Astrocyte (in vitro differentiated cells and primary cell): Measurements from ENCODE around the gene TBC1D2. TPM values are rescaled to one million over a fixed set of nuclear protein-coding genes. Genes with fewer than 3 reads are reported as not detected.

Source experiments
- DNase-seq: peaks from one replicate; pipeline ENCODE4 v3.0.0-alpha.2; 2010; ENCODE audit warnings: low read depth
- FAIRE-seq: peaks from 2 replicates; lab custom pipeline; 2011; peaks lifted over from hg19 to GRCh38; lab: Jason Lieb, UNC
- H2AFZ ChIP-seq: 2 replicates; pipeline ENCODE4 v1.6.0; 2012; ENCODE audit warnings: low read depth, low read length, inconsistent platforms
- H3K27ac ChIP-seq: 2 replicates; pipeline ENCODE4 v1.5.1; 2011; ENCODE audit warnings: low read depth, low read length, inconsistent platforms
- H3K27me3 ChIP-seq: 2 replicates; pipeline ENCODE4 v1.6.0; 2011; ENCODE audit warnings: low read length, inconsistent platforms; ENCODE audit not compliant: insufficient read depth
- H3K36me3 ChIP-seq: 2 replicates; pipeline ENCODE4 v1.5.1; 2011; ENCODE audit warnings: low read length, inconsistent platforms; ENCODE audit not compliant: insufficient read depth
- H3K4me1 ChIP-seq: 2 replicates; pipeline ENCODE4 v1.5.1; 2011; ENCODE audit warnings: low read length, inconsistent platforms; ENCODE audit not compliant: insufficient read depth
- H3K4me2 ChIP-seq: 2 replicates; pipeline ENCODE4 v1.6.0; 2012; ENCODE audit warnings: low read length, inconsistent platforms
- H3K4me3 ChIP-seq: 2 replicates; pipeline ENCODE4 v1.5.1; 2011; ENCODE audit warnings: low read depth, mild to moderate bottlenecking, low read length, inconsistent platforms; ENCODE audit not compliant: insufficient read depth
- H3K79me2 ChIP-seq: 2 replicates; pipeline ENCODE4 v1.6.0; 2012; ENCODE audit warnings: mild to moderate bottlenecking, low read length, inconsistent platforms; ENCODE audit not compliant: insufficient read depth
- H3K9ac ChIP-seq: 2 replicates; pipeline ENCODE4 v1.6.0; 2012; ENCODE audit warnings: mild to moderate bottlenecking, low read length, inconsistent platforms
- H3K9me3 ChIP-seq: 2 replicates; pipeline ENCODE4 v1.5.1; 2012; ENCODE audit warnings: low read depth, mild to moderate bottlenecking, low read length, inconsistent platforms; ENCODE audit not compliant: insufficient read depth
- H4K20me1 ChIP-seq: 2 replicates; pipeline ENCODE4 v1.6.0; 2012; ENCODE audit warnings: low read length, inconsistent platforms; ENCODE audit not compliant: insufficient read depth
- H3K27ac Mint-ChIP-seq: one replicate; pipeline ENCODE4 v1.8.0; 2021; ENCODE audit warnings: mild to moderate bottlenecking, mixed read lengths; ENCODE audit not compliant: unreplicated experiment
- H3K27me3 Mint-ChIP-seq: one replicate; pipeline ENCODE4 v1.8.0; 2021; ENCODE audit warnings: low read depth, mixed read lengths; ENCODE audit not compliant: unreplicated experiment
- H3K36me3 Mint-ChIP-seq: one replicate; pipeline ENCODE4 v1.8.0; 2021; ENCODE audit warnings: low read depth, mixed read lengths; ENCODE audit not compliant: unreplicated experiment
- H3K4me1 Mint-ChIP-seq: one replicate; pipeline ENCODE4 v1.8.0; 2021; ENCODE audit warnings: low read depth, mixed read lengths; ENCODE audit not compliant: unreplicated experiment
- H3K4me3 Mint-ChIP-seq: one replicate; pipeline ENCODE4 v1.8.0; 2021; ENCODE audit warnings: mild to moderate bottlenecking, moderate library complexity, mixed read lengths; ENCODE audit not compliant: unreplicated experiment
- H3K9me3 Mint-ChIP-seq: one replicate; pipeline ENCODE4 v1.8.0; 2021; ENCODE audit warnings: mild to moderate bottlenecking, mixed read lengths; ENCODE audit not compliant: unreplicated experiment
- EZH2 ChIP-seq: IDR thresholded peaks from 2 replicates; pipeline ENCODE4 v1.6.1; 2012; ENCODE audit warnings: mild to moderate bottlenecking, low read length, inconsistent platforms; ENCODE audit not compliant: insufficient read depth
- total RNA-seq: library from RNA; stranded (reverse); gene quantifications from 2 replicates; pipeline ENCODE4 v1.2.1, GENCODE V29; 2021
- TF ChIP-seq, protein P1 (sequence below): IDR thresholded peaks from 2 replicates; pipeline ENCODE4 v1.5.1; 2011; ENCODE audit warnings: low read depth, mild to moderate bottlenecking, inconsistent platforms, low read length, moderate library complexity; ENCODE audit not compliant: insufficient read depth

The TBC1D2 gene
- total RNA-seq, 1 donor from 2014 or later = 9.6 TPM

DNA sequence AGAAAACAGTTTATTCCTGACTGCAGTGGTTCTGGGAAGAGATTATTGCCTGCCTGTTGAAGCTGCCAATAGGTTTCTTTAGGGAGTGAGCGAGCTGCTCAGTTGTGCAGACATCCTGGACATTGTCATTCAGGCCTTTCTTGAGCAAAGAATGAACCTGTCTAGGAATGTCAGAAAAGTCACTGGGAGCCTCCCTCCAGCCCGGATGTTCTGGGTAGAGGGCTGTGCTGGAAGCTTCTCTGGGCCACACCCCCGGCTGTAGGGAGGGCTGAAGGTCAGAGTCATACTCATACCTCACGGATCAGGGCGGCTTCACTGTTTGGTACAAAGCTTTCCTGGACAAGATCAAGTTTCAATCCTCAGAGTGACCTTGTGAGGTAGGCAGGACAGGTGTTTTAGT is 33.4 kb upstream of the TBC1D2 start:
- Mint-ChIP-seq H3K9me3 (no peaks in the 10 kb centered on the region), H3K4me3 (no peak overlapping the region), H3K27me3 (peaks cover 41% of the 10 kb centered on the region), H3K27ac (no peak overlapping the region), H3K36me3 (no peaks in the 10 kb centered on the region), H3K4me1 (peaks cover 6% of the 10 kb centered on the region)
- no peak overlapping the region for H3K9ac ChIP-seq
- H3K9me3 ChIP-seq = no peaks in the 10 kb centered on the region
- no peaks in the 10 kb centered on the region for H3K79me2 ChIP-seq
- H3K4me3 ChIP-seq = no peak overlapping the region
- DNase-seq (no peak), FAIRE-seq (no peak)
- H4K20me1 ChIP-seq = no peaks in the 10 kb centered on the region
- H3K36me3 ChIP-seq = no peaks in the 10 kb centered on the region
- TF ChIP-seq, protein P1, sequence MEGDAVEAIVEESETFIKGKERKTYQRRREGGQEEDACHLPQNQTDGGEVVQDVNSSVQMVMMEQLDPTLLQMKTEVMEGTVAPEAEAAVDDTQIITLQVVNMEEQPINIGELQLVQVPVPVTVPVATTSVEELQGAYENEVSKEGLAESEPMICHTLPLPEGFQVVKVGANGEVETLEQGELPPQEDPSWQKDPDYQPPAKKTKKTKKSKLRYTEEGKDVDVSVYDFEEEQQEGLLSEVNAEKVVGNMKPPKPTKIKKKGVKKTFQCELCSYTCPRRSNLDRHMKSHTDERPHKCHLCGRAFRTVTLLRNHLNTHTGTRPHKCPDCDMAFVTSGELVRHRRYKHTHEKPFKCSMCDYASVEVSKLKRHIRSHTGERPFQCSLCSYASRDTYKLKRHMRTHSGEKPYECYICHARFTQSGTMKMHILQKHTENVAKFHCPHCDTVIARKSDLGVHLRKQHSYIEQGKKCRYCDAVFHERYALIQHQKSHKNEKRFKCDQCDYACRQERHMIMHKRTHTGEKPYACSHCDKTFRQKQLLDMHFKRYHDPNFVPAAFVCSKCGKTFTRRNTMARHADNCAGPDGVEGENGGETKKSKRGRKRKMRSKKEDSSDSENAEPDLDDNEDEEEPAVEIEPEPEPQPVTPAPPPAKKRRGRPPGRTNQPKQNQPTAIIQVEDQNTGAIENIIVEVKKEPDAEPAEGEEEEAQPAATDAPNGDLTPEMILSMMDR = no peak
- no peak for TF ChIP-seq EZH2
- H3K27ac ChIP-seq = no peak overlapping the region
- H3K27me3 ChIP-seq = peaks cover 4% of the 10 kb centered on the region
- H3K4me1 ChIP-seq = no peaks in the 10 kb centered on the region
- H3K4me2 ChIP-seq = no peak overlapping the region
- no peak overlapping the region for H2AFZ ChIP-seq

DNA sequence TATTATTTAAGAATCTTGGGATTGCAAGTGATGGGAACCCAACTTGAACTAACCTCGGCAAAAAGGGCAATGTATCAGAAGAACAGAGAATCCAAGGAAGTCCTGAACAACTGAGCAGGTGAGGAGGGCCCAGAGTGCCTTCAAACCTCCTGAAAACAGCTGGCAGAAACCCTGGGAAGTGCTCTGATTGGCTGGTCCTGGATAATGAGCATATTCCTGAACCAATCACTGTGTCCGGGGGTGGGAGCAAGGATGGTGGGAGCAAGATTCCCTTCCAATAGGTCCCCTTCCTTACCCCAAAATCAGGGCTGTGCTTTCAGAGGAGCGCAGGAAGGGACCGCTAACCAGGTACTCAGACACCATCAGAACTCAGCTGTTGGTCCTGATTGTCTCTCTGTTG is 31.9 kb upstream of the TBC1D2 start:
- Mint-ChIP-seq H3K36me3 (no peaks in the 10 kb centered on the region), H3K27me3 (peaks cover 32% of the 10 kb centered on the region), H3K27ac (no peak overlapping the region), H3K4me3 (no peak overlapping the region), H3K4me1 (peaks cover 6% of the 10 kb centered on the region), H3K9me3 (no peaks in the 10 kb centered on the region)
- Histone ChIP-seq H3K79me2 (no peaks in the 10 kb centered on the region), H3K4me2 (no peak overlapping the region), H2AFZ (no peak overlapping the region), H3K9me3 (no peaks in the 10 kb centered on the region), H3K9ac (no peak overlapping the region), H4K20me1 (no peaks in the 10 kb centered on the region), H3K36me3 (no peaks in the 10 kb centered on the region), H3K27ac (no peak overlapping the region), H3K4me3 (no peak overlapping the region), H3K27me3 (peaks cover 10% of the 10 kb centered on the region), H3K4me1 (no peaks in the 10 kb centered on the region)
- FAIRE-seq (no peak), DNase-seq (no peak)
- TF ChIP-seq EZH2 = no peak
- TF ChIP-seq, protein P1 = no peak

DNA sequence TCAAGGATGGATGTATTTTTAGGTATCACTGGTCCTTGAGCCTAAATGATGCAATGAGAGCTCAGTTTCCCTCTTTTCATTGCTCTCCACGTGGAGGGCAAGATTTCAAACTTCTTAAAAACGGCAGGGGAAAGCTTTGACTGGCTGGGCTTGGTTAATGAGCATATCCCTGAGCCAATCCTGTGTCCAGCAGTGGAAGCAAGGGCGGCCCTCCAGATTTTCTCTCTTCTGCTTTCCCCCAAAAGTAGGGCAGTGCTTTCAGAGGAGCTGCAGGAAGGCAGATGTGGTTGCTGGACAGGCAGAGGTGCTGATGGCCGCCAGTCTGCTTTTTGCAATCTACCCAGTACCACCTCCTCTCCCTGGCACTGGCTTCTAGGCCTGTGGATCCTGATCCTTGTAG is 30.0 kb upstream of the TBC1D2 start:
- H3K4me3 ChIP-seq = no peak overlapping the region
- peaks cover 6% of the 10 kb centered on the region for H3K4me1 Mint-ChIP-seq
- DNase-seq = no peak

More for the DNA sequence above, 30.0 kb upstream of the TBC1D2 start:
- H3K36me3 Mint-ChIP-seq = no peaks in the 10 kb centered on the region
- H3K9me3 ChIP-seq = no peaks in the 10 kb centered on the region
- H3K9me3 Mint-ChIP-seq = no peaks in the 10 kb centered on the region
- no peaks in the 10 kb centered on the region for H4K20me1 ChIP-seq
- no peak overlapping the region for H3K4me2 ChIP-seq
- peaks cover 20% of the 10 kb centered on the region for H3K27me3 ChIP-seq
- H3K27me3 Mint-ChIP-seq = peaks cover 25% of the 10 kb centered on the region
- H3K27ac Mint-ChIP-seq = no peak overlapping the region
- no peak overlapping the region for H2AFZ ChIP-seq
- H3K9ac ChIP-seq = no peak overlapping the region
- no peak overlapping the region for H3K4me3 Mint-ChIP-seq
- H3K27ac ChIP-seq = no peak overlapping the region
- TF ChIP-seq, protein P1 = no peak
- TF ChIP-seq EZH2 = no peak
- no peaks in the 10 kb centered on the region for H3K79me2 ChIP-seq
- FAIRE-seq = no peak
- no peaks in the 10 kb centered on the region for H3K36me3 ChIP-seq
- H3K4me1 ChIP-seq = no peaks in the 10 kb centered on the region
